ENCODE results near the gene POC1A.
"Not testable (repeated sequence)": the region's sequence is repeated elsewhere in the genome, so short reads cannot be mapped to it uniquely, and the experiment has no call there.

Gene POC1A

GRCh38 chr3:52183786-52184445 lies 29.7 kb upstream of the POC1A start:
- no peaks in the 10 kb centered on the region for H3K4me1 ChIP-seq (ENCODE audit: control insufficient read depth, insufficient read depth, low read length, poor library complexity, severe bottlenecking)
- H3K27ac ChIP-seq (ENCODE audit: low read depth, low read length, severe bottlenecking) = no peak overlapping the region
- no peak overlapping the region for H3K4me3 ChIP-seq (ENCODE audit: extremely low read depth, insufficient read depth, low read length, poor library complexity, severe bottlenecking)
- H3K36me3 ChIP-seq (ENCODE audit: control insufficient read depth, insufficient read depth, low read length) = no peaks in the 10 kb centered on the region
- no peaks in the 10 kb centered on the region for H3K9me3 ChIP-seq (ENCODE audit: control insufficient read depth, low read length)
- WGBS, 2 experiments (ENCODE audit: insufficient coverage in 2 of 2) = 88 to 100% methylated on average over 2 to 3 of the region's 7 CpGs

- Histone ChIP-seq H3K27ac (ENCODE audit: low read depth, low read length, severe bottlenecking) (no peak overlapping the region), H3K36me3 (ENCODE audit: control insufficient read depth, insufficient read depth, low read length) (no peaks in the 10 kb centered on the region), H3K4me1 (ENCODE audit: control insufficient read depth, insufficient read depth, low read length, poor library complexity, severe bottlenecking) (no peaks in the 10 kb centered on the region), H3K4me3 (ENCODE audit: extremely low read depth, insufficient read depth, low read length, poor library complexity, severe bottlenecking) (no peak overlapping the region), H3K9me3 (ENCODE audit: control insufficient read depth, low read length) (no peaks in the 10 kb centered on the region)
- WGBS, 2 experiments (ENCODE audit: insufficient coverage in 2 of 2) = 93 to 100% methylated on average over 3 to 4 of the region's 4 CpGs
Observed at GRCh38 chr3:52182691-52183090, 28.5 kb upstream of the POC1A start.

- Histone ChIP-seq H3K9me3 (ENCODE audit: control insufficient read depth, low read length) (no peaks in the 10 kb centered on the region), H3K27ac (ENCODE audit: low read depth, low read length, severe bottlenecking) (no peak overlapping the region), H3K36me3 (ENCODE audit: control insufficient read depth, insufficient read depth, low read length) (no peaks in the 10 kb centered on the region), H3K4me1 (ENCODE audit: control insufficient read depth, insufficient read depth, low read length, poor library complexity, severe bottlenecking) (no peaks in the 10 kb centered on the region), H3K4me3 (ENCODE audit: extremely low read depth, insufficient read depth, low read length, poor library complexity, severe bottlenecking) (no peak overlapping the region)
- WGBS, 2 experiments (ENCODE audit: insufficient coverage in 2 of 2) = 89 to 93% methylated on average over 4 to 5 of the region's 5 CpGs
Observed at GRCh38 chr3:52182196-52182595, 28.0 kb upstream of the POC1A start.

- H3K36me3 ChIP-seq (ENCODE audit: control insufficient read depth, insufficient read depth, low read length) = no peaks in the 10 kb centered on the region
- H3K27ac ChIP-seq (ENCODE audit: low read depth, low read length, severe bottlenecking) = no peak overlapping the region
- 67 to 78% methylated on average over 4 of the region's 4 CpGs for WGBS, 2 experiments (ENCODE audit: insufficient coverage in 2 of 2)
- no peaks in the 10 kb centered on the region for H3K4me1 ChIP-seq (ENCODE audit: control insufficient read depth, insufficient read depth, low read length, poor library complexity, severe bottlenecking)
- no peaks in the 10 kb centered on the region for H3K9me3 ChIP-seq (ENCODE audit: control insufficient read depth, low read length)
- no peak overlapping the region for H3K4me3 ChIP-seq (ENCODE audit: extremely low read depth, insufficient read depth, low read length, poor library complexity, severe bottlenecking)
Observed at GRCh38 chr3:52181543-52181942, 27.3 kb upstream of the POC1A start.

GRCh38 chr3:52178537-52178936 lies 24.3 kb upstream of the POC1A start:
- Histone ChIP-seq H3K36me3 (ENCODE audit: control insufficient read depth, insufficient read depth, low read length) (no peaks in the 10 kb centered on the region), H3K9me3 (ENCODE audit: control insufficient read depth, low read length) (no peaks in the 10 kb centered on the region), H3K4me1 (ENCODE audit: control insufficient read depth, insufficient read depth, low read length, poor library complexity, severe bottlenecking) (no peaks in the 10 kb centered on the region), H3K4me3 (ENCODE audit: extremely low read depth, insufficient read depth, low read length, poor library complexity, severe bottlenecking) (no peak overlapping the region), H3K27ac (ENCODE audit: low read depth, low read length, severe bottlenecking) (no peak overlapping the region)
- 90 to 100% methylated on average over 1 of the region's 1 CpG for WGBS, 2 experiments (ENCODE audit: insufficient coverage in 2 of 2)

- not testable (repeated sequence) for H3K36me3 ChIP-seq (ENCODE audit: control insufficient read depth, insufficient read depth, low read length); H3K4me1 ChIP-seq (ENCODE audit: control insufficient read depth, insufficient read depth, low read length, poor library complexity, severe bottlenecking); H3K4me3 ChIP-seq (ENCODE audit: extremely low read depth, insufficient read depth, low read length, poor library complexity, severe bottlenecking); H3K9me3 ChIP-seq (ENCODE audit: control insufficient read depth, low read length); H3K27ac ChIP-seq (ENCODE audit: low read depth, low read length, severe bottlenecking)
- WGBS, 2 experiments (ENCODE audit: insufficient coverage in 2 of 2) = 85 to 93% methylated on average over 3 to 4 of the region's 4 CpGs
Observed at GRCh38 chr3:52178126-52178525, 23.9 kb upstream of the POC1A start.

- H3K36me3 ChIP-seq (ENCODE audit: control insufficient read depth, insufficient read depth, low read length) = no peaks in the 10 kb centered on the region
Observed at GRCh38 chr3:52177701-52178042, 23.4 kb upstream of the POC1A start.

GRCh38 chr3:52176951-52177700 lies 22.9 kb upstream of the POC1A start:
- Histone ChIP-seq H3K9me3 (ENCODE audit: control insufficient read depth, low read length) (no peaks in the 10 kb centered on the region), H3K4me3 (ENCODE audit: extremely low read depth, insufficient read depth, low read length, poor library complexity, severe bottlenecking) (no peak overlapping the region), H3K27ac (ENCODE audit: low read depth, low read length, severe bottlenecking) (no peak overlapping the region), H3K4me1 (ENCODE audit: control insufficient read depth, insufficient read depth, low read length, poor library complexity, severe bottlenecking) (no peaks in the 10 kb centered on the region), H3K36me3 (ENCODE audit: control insufficient read depth, insufficient read depth, low read length) (no peaks in the 10 kb centered on the region)
- WGBS, 2 experiments (ENCODE audit: insufficient coverage in 2 of 2) = 87 to 93% methylated on average over 13 to 15 of the region's 15 CpGs

More at GRCh38 chr3:52177701-52178042, 23.4 kb upstream of the POC1A start:
- 88 to 91% methylated on average over 4 to 5 of the region's 5 CpGs for WGBS, 2 experiments (ENCODE audit: insufficient coverage in 2 of 2)
- H3K4me1 ChIP-seq (ENCODE audit: control insufficient read depth, insufficient read depth, low read length, poor library complexity, severe bottlenecking) = no peaks in the 10 kb centered on the region
- H3K4me3 ChIP-seq (ENCODE audit: extremely low read depth, insufficient read depth, low read length, poor library complexity, severe bottlenecking) = no peak overlapping the region
- H3K9me3 ChIP-seq (ENCODE audit: control insufficient read depth, low read length) = no peaks in the 10 kb centered on the region
- H3K27ac ChIP-seq (ENCODE audit: low read depth, low read length, severe bottlenecking) = no peak overlapping the region

GRCh38 chr3:52176180-52176752 lies 22.0 kb upstream of the POC1A start:
- H3K4me1 ChIP-seq (ENCODE audit: control insufficient read depth, insufficient read depth, low read length, poor library complexity, severe bottlenecking) = no peaks in the 10 kb centered on the region
- H3K4me3 ChIP-seq (ENCODE audit: extremely low read depth, insufficient read depth, low read length, poor library complexity, severe bottlenecking) = no peak overlapping the region
- H3K27ac ChIP-seq (ENCODE audit: low read depth, low read length, severe bottlenecking) = no peak overlapping the region
- no peaks in the 10 kb centered on the region for H3K36me3 ChIP-seq (ENCODE audit: control insufficient read depth, insufficient read depth, low read length)
- WGBS, 2 experiments (ENCODE audit: insufficient coverage in 2 of 2) = 85 to 89% methylated on average over 8 of the region's 8 CpGs
- no peaks in the 10 kb centered on the region for H3K9me3 ChIP-seq (ENCODE audit: control insufficient read depth, low read length)

- Histone ChIP-seq H3K9me3 (ENCODE audit: control insufficient read depth, low read length) (no peaks in the 10 kb centered on the region), H3K27ac (ENCODE audit: low read depth, low read length, severe bottlenecking) (no peak overlapping the region), H3K4me1 (ENCODE audit: control insufficient read depth, insufficient read depth, low read length, poor library complexity, severe bottlenecking) (no peaks in the 10 kb centered on the region), H3K36me3 (ENCODE audit: control insufficient read depth, insufficient read depth, low read length) (no peaks in the 10 kb centered on the region), H3K4me3 (ENCODE audit: extremely low read depth, insufficient read depth, low read length, poor library complexity, severe bottlenecking) (no peak overlapping the region)
- 95 to 97% methylated on average over 8 to 11 of the region's 14 CpGs for WGBS, 2 experiments (ENCODE audit: insufficient coverage in 2 of 2)
Observed at GRCh38 chr3:52175416-52176179, 21.4 kb upstream of the POC1A start.
